Panc1 (cell line): ENCODE results near the gene SAMD15.

ENCODE experiments used
- POLR2AphosphoS5 ChIP-seq: IDR thresholded peaks from 2 replicates; pipeline ENCODE4 v1.6.1; 2012; ENCODE audit warnings: mild to moderate bottlenecking, low read depth, low read length, moderate library complexity
- TF ChIP-seq, protein P1 (sequence below): fragments of 450-650 bp; IDR thresholded peaks from 2 replicates; pipeline ENCODE4 v1.5.1; 2017; ENCODE audit warnings: mild to moderate bottlenecking

- TF ChIP-seq, protein P1, sequence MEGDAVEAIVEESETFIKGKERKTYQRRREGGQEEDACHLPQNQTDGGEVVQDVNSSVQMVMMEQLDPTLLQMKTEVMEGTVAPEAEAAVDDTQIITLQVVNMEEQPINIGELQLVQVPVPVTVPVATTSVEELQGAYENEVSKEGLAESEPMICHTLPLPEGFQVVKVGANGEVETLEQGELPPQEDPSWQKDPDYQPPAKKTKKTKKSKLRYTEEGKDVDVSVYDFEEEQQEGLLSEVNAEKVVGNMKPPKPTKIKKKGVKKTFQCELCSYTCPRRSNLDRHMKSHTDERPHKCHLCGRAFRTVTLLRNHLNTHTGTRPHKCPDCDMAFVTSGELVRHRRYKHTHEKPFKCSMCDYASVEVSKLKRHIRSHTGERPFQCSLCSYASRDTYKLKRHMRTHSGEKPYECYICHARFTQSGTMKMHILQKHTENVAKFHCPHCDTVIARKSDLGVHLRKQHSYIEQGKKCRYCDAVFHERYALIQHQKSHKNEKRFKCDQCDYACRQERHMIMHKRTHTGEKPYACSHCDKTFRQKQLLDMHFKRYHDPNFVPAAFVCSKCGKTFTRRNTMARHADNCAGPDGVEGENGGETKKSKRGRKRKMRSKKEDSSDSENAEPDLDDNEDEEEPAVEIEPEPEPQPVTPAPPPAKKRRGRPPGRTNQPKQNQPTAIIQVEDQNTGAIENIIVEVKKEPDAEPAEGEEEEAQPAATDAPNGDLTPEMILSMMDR: no peak
- TF ChIP-seq POLR2AphosphoS5: no peak
These were observed 47.3 kb upstream of the SAMD15 start for GRCh38 chr14:77329872-77330271.
